Activated effector memory CD4-positive, alpha-beta T cell treated with Interleukin-2 at 50 U/mL for 16 hours (primary cell): ENCODE data around the gene ETV2.
"Not testable (repeated sequence)": the region's sequence is repeated elsewhere in the genome, so short reads cannot be mapped to it uniquely, and the experiment has no call there.

Experiments used
- DNase-seq: peaks from one replicate; pipeline ENCODE4 v3.0.0-alpha.2; 2020

The ETV2 gene

DNA sequence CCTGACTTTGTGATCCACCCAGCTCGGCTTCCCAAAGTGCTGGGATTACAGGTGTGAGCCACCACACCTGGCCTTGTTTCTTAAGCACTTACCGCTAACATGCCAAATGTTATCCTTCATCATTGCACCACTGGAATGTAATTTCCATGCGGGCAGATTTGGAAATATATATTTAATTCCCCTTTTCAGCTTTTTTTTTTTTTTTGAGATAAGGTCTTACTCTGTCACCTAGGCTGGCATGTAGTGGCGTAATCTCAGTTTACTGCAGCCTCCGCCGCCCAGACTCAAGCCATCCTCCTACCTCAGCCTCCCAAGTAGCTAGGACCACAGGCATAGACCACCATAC lies 20.4 kb downstream of the ETV2 start:
- no peak for DNase-seq

DNA sequence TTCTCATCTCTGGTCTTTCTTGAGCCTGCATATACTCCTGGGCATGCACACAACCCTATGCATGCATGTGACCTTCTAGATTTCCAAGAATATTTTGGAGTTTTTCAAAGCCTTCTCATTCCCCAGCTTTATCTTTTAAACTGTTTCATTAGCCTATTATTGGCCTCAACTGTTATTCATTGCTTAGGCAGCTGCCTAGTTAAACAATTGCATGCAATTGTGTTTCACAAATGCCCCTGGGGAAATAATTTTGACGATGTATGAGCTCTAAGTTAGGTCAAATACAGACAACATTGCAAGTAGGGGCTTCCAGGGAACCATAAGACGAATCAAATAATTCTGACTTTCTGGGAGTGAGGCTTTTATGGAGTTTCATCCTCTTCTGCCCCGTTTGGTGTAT lies 22.4 kb downstream of the ETV2 start:
- no peak for DNase-seq

DNA sequence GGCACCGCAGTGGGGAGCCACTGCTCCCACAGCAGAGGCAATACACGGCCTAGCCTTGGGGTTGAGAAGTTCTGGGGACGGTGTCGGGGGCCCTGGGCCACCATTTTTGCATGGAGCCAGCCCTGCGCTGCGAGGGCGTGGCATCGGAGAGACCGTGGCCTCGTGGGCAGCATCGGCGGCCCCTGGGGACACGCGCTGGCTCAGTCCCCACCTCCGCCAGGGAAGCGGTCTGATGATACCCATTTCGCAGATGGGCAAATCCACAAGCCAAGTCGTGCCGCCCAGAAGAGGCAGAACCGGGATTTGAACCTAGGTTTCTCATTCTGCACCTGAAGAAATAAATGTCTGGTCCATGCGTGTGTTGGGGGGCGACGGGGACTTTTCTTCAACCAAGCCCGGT lies 23.6 kb downstream of the ETV2 start:
- no peak for DNase-seq

DNA sequence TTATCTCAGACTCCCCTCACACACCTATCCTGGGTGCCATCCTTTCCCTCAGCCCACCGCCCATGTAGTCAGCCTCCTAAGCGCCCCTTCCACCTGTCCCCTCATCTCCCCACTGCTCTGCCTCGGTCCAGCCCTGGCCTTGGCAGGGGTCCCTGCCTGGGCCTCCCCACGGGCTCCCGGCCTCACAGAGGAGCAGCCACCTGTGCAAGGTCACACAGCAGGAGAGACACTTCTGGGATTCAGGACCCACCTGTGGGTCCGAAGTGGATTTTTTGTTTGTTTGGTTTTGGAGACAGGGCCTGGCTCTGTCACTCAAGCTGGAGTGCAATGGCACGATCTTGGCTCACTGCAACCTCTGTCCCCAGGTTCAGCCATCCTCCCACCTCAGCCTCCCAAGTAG lies 24.1 kb downstream of the ETV2 start:
- no peak for DNase-seq

DNA sequence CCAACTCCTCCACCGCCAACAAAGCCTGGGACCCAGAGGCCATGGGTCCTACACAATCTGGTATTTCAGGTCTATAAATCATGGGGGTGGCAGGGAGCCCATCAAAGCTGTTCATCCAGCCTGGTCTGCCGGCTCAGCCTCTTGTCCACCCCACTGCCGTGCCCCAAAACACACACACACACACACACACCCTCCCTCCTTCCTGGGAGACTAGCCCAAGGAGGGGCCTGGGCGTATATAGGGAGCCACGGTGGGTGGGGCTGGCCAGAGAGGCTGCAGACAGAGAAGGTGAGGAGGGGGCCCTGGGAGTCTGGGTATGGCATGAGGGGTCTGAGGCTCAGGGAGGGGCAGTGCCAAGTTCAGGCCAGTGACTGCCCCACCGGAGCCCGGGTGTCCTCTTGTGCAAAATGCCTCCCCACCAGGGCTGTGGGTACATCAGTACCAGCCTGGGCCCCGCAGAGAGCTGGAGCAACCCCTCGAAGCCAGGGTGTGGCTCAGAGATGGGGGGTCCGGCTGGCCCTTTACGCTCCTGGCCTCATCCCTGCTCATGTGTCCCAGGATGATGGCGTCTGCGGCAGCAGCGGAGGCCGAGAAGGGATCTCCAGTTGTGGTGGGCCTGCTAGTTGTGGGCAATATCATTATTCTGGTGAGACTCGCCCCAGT lies 24.8 kb downstream of the ETV2 start, which contains the start of gene UPK1A:
TSS of gene UPK1A (plus strand) at position 267 of the 663 bp plus-strand sequence. CDS start at position 563, 296 bp downstream.
- no peak for DNase-seq

DNA sequence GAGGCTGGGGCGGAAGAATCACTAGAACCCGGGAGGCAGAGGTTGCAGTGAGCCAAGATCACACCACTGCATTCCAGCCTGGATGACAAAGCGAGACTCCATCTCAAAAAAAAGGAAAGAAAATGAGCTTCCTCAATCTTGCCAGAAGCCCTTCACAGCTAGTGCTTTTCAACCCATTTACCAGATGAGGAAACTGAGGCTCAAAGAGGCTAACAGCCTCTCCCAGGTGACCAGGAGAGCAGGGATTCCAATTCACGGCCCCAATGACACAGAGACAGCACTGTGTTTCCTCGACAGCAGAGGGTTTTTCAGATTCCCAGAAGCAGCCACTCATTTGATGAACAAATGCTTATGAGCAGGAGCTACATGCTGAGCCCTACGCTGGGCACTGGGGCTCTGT lies 28.0 kb downstream of the ETV2 start:
- DNase-seq: no peak

DNA sequence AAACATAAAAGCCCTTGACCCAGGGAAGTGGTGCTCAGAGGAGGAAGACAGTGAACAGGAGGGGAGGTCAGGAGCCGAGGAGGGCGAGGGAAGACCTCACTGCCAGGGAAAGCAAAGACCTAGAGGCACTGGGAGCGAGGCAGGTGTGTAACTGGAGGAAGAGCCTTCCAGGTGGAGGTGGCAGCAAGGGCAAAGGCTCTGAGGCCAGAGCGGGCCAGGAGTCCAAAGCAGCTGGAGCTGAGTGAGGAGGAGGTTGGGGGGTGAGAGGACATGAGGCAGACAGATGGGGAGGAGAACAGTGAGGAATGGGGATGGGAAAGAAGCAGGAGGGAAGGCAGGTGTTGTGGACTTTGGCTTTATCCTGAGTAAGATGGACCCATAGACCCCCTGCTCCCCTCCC lies 28.4 kb downstream of the ETV2 start:
- no peak for DNase-seq

DNA sequence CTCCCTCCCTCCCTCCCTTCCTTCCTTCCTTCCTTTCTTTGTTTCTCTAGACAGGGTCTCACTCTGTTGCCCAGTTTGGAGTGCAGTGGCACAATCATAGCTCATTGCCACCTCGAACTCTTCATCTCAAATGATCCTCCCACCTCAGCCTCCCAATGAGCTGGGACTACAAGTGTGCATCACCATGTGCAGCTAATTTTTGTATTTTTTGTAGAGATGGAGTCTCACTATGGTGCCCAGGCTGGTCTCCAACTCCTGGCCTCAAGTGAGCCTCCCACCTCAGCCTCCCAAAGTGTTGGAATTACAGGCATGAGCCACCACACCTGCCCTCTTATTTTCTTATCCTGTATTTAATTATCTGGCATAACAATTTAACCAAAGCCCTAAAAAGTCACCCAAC lies 29.1 kb downstream of the ETV2 start:
- no peak for DNase-seq

DNA sequence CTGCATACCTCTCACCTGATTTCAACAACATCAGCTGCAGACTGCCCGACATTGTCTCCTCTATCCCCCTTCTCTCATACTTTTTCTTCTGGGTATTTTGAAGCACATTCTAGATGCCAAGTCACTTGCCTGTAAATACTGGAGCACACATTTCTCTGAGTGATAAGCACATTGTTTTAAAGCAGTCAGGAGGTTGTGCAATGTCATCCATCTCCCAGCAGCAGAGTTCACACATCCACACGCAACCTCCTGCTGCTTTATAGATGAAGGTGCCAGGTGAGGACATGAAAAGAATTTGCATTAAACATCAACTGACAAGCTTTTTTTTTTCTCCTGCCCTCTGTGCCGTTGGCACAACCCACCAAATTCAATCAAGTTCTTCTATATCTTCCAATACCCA lies 30.3 kb downstream of the ETV2 start:
- no peak for DNase-seq

DNA sequence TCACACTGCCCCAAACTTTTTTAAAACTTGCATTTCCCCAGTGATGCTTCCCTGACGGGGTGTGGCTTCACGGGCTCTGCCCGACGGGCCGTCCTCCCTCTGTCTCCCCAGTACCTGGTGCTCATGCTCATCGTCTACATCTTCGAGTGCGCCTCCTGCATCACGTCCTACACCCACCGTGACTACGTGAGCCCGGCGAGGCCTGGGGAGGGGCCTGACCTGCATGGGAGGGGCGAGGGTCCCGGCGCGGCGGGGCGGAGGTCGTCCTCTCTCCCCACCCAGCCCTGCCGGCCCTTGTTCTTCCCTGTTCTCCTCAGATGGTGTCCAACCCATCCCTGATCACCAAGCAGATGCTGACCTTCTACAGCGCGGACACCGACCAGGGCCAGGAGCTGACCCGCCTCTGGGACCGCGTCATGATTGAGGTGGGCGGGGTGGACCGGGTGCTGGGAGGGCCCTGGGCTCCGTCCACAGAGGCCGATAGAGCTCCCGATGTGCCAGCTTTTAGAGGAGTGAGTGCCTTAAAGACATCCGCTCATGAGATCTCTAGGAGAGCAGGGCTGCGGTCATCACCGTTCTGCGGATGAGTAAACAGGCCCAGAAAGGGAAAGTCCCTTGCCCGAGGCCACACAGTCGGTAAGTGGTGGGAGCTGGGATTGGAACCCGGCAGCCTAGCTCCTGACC lies 31.7 kb downstream of the ETV2 start:
- peak; percentile 19 for DNase-seq

DNA sequence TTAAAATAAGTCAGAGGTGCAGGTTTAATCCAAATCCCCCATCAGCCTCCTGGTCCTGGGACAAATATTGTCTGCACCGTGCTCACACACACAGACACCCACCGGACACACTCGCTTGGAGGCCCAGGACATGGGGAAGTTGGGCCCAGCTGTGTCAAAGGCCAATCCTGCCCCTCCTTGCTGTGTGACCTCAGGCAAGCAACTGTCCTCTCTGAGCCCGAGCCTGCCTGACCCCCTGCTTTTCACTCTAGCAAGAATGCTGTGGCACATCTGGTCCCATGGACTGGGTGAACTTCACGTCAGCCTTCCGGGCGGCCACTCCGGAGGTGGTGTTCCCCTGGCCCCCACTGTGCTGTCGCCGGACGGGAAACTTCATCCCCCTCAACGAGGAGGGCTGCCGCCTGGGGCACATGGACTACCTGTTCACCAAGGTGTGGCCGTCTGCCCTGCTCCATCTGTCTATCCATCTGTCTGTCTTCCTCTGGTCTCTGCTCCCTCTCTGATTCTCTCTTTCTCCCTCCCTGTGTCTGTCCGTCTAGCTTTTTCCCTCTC lies 34.1 kb downstream of the ETV2 start:
- no peak for DNase-seq

DNA sequence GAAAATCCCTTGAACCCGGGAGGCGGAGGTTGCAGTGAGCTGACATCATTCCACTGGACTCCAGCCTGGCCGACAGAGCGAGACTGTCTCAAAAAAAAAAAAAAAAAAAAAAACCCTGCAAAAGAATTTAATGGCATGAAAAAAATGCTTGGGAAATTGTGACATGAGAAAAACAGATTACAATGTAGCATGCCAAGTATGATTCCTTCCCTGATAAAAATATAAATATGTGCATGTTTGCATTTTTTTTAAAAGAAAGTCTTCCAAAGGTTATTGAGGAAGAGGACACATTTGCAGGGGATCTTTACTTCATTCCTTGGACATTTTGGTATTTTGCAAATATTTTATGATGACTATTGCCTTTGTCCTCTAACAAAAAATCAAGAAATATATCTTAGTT lies 48.3 kb downstream of the ETV2 start:
- DNase-seq: no peak

DNA sequence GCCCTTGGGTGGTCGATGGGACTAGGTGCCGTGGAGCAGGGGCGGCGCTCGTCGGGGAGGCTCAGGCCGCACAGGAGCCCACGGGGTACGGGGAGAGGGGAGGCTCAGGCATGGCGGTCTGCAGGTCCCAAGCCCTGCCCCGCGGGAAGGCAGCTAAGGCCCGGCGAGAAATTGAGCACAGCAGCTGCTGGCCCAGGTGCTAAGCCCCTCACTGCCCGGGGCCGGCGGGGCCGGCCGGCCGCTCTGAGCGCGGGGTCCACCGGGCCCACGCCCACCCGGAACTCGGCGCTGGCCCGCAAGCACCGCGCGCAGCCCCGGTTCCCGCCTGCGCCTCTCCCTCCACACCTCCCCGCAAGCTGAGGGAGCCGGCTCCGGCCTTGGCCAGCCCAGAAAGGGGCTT lies 49.6 kb downstream of the ETV2 start:
- not testable (repeated sequence) for DNase-seq

DNA sequence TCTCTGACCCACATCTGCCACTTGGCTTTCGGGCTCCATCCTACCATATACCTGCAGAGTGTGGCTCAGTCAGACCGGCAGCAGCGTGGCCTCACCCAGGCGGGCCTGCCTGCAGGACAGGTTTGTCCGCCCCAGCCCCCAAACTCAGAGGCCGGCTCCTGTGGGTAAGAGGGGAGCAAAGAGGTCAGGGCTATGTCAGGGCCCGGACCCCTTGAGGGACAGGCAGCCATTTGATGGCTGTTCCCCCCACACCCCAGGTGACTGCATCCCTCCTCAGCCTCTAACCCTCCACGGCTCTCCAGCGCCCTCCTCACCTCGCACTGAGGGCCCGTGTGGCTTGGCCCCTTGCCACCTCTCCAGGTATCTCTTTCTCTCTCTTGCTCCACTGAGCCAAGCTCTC lies 50.5 kb downstream of the ETV2 start:
- DNase-seq: no peak

DNA sequence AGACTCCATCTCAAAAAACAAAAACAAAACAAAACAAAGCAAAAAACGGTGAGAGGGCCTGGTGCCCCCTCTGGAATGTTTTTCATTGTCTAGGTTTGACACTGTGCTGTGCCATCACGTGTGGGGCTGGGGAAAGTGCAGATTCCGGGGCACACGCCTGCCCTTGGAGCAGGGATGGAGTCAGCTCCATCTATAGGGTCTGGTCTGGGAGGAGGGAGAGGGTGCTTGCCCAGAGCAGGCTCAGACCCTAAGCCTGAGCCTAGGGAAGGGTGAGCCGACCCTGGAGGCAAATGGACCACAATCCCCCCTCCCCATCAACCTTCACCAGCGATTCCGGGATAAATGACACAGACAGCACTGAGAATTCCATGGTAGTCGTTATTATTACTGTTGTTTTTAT lies 51.9 kb downstream of the ETV2 start:
- no peak for DNase-seq

DNA sequence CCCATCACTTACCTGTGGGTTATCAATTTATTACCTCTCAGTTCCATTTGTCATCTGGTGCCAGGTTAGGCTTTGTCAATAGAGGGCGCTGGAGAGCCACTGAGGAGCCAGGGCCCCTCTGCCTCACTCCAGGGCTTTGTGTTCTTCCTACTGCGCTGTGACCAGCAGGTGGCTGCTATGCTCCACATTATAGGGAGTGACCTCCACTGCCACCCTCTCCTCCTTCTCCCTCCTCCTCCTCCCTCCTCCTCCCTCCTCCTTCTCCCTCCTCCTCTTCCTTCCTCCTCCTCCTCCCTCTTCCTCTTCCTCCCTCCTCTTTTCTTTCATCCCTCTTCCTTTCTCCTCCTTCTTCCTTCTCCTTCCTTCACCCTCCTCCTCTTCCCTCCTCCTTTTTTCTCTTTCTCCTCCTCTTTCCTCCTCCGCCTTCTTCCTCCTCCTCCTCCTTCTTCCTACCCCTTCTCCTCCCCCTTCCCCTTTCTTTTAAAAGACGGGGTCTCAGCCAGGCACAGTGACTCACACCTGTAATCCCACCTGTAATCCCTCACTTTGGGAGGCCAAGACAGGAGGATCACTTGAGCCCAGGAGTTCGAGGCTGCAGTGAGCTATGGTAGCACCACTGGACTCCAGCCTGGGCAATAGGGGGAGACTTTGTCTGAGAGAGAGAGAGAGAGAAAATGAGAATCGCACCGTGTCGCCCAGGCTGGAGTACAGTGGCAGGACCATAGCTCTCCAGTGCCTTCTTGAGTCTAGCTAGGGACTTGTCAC lies 52.5 kb downstream of the ETV2 start:
- peak; percentile 80 for DNase-seq
